Mucosa of descending colon (tissue), 3 donors: ENCODE data around the gene PCDHGB6. TPM values are rescaled to one million over a fixed set of nuclear protein-coding genes. Genes with fewer than 3 reads are reported as not detected.

Experiments used
- ATAC-seq: fragments of 200-7000 bp; cut with Tn5 transposase; one replicate; pipeline ENCODE4 v1.9.1; 2020; ENCODE audit warnings: mild to moderate bottlenecking, moderate library complexity
- DNase-seq, 3 donors: peaks; one replicate each; pipeline ENCODE4 v3.0.0-alpha.2; 2020
- H3K36me3 ChIP-seq: fragments of 200-600 bp; one replicate; pipeline ENCODE4 v1.8.0; 2021; ENCODE audit warnings: low read depth, mild to moderate bottlenecking
- H3K4me1 ChIP-seq: fragments of 200-600 bp; one replicate; pipeline ENCODE4 v1.8.0; 2021; ENCODE audit warnings: low read depth, mild to moderate bottlenecking
- H3K4me3 ChIP-seq: fragments of 200-600 bp; one replicate; pipeline ENCODE4 v1.8.0; 2021; ENCODE audit warnings: mild to moderate bottlenecking
- H3K9me3 ChIP-seq: fragments of 200-600 bp; one replicate; pipeline ENCODE4 v1.8.0; 2021; ENCODE audit warnings: mild to moderate bottlenecking
- CTCF ChIP-seq: fragments of 200-600 bp; IDR thresholded peaks from one replicate; pipeline ENCODE4 v1.8.0; 2022; ENCODE audit warnings: antibody characterized with exemption, mild to moderate bottlenecking
- intact Hi-C, 2 donors: fragments of 100-400 bp; cut with DNase I in 1 of 2; cut with micrococcal nuclease in 1 of 2; formaldehyde crosslinking; loops; one replicate each; pipeline versions ENCODE4 v1.11.0 to v1.11.1; 2022; cut with DNase I, micrococcal nuclease
- total RNA-seq, 3 donors: library from RNA; stranded (reverse); fragmentation: NEBNext Ultra II Directional in 2 of 3; extraction: Animal tissue kit (Norgen Biotek cat#: 25700) in 2 of 3; gene quantifications; one replicate each; pipeline versions ENCODE4 v1.2.1 to v1.2.4, GENCODE V29; 2021 to 2023
- donor health status: DM: no; HTN: no; CAD: no; lungs with moderate emphysema.
- donor health status: DM: no; HTN: no; CAD: no.
- donor health status: DM: no; HTN: yes; CAD: no.

Gene PCDHGB6
- total RNA-seq, 3 donors from 2014 or later = 2.3 to 8.5 (median 2.8) TPM

- no peak for ATAC-seq
- Histone ChIP-seq H3K4me1 (no peaks in the 10 kb centered on the region), H3K4me3 (no peak overlapping the region), H3K36me3 (no peaks in the 10 kb centered on the region), H3K9me3 (peaks cover 72% of the 10 kb centered on the region)
- TF ChIP-seq CTCF = no peak
- DNase-seq = no peak
- intact Hi-C loops = no loop called here
Observed at GRCh38 chr5:141366016-141366896, 41.6 kb upstream of the PCDHGB6 start.

GRCh38 chr5:141369994-141370848 lies 37.6 kb upstream of the PCDHGB6 start, which contains the start of gene PCDHGB3:
Gene PCDHGB3, plus strand, starts transcription at chr5:141370242. Its CDS starts 153 bp downstream, at chr5:141370395.
- H3K4me1 ChIP-seq = no peaks in the 10 kb centered on the region
- intact Hi-C loops = no loop called here
- no peaks in the 10 kb centered on the region for H3K36me3 ChIP-seq
- peaks cover 85% of the 10 kb centered on the region for H3K9me3 ChIP-seq
- no peak for TF ChIP-seq CTCF
- DNase-seq (peak in 2 of 3 donors; percentile 29 to 46), ATAC-seq (peak; percentile 75)
- no peak within 1 kb of the TSS for H3K4me3 ChIP-seq

DNA sequence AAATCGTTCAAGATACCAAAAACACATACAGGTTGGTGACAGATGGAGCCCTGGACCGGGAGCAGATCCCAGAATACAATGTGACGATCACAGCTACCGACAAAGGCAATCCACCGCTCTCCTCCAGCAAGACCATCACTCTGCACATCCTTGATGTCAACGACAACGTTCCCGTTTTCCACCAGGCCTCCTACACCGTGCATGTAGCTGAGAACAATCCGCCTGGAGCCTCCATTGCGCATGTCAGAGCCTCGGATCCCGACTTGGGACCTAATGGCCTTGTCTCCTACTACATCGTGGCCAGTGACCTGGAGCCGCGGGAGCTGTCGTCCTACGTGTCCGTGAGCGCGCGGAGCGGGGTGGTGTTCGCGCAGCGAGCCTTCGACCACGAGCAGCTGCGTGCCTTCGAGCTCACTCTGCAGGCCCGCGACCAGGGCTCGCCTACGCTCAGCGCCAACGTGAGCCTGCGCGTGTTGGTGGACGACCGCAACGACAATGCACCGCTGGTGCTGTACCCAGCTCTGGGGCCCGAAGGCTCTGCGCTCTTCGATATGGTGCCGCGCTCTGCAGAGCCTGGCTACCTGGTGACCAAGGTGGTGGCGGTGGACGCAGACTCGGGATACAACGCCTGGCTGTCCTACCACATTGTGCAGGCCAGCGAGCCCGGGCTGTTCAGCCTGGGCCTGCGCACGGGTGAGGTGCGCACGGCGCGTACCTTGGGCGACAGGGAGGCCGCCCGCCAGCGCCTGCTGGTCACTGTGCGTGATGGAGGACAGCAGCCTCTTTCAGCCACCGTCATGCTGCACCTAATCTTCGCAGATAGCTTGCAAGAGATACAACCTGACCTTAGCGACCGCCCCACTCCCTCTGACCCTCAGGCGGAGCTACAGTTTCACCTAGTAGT lies 36.0 kb upstream of the PCDHGB6 start:
- Histone ChIP-seq H3K9me3 (peaks cover 83% of the 10 kb centered on the region), H3K4me1 (no peaks in the 10 kb centered on the region), H3K4me3 (no peak overlapping the region), H3K36me3 (no peaks in the 10 kb centered on the region)
- intact Hi-C loops = no loop called here
- DNase-seq (no peak), ATAC-seq (no peak)
- no peak for TF ChIP-seq CTCF

DNA sequence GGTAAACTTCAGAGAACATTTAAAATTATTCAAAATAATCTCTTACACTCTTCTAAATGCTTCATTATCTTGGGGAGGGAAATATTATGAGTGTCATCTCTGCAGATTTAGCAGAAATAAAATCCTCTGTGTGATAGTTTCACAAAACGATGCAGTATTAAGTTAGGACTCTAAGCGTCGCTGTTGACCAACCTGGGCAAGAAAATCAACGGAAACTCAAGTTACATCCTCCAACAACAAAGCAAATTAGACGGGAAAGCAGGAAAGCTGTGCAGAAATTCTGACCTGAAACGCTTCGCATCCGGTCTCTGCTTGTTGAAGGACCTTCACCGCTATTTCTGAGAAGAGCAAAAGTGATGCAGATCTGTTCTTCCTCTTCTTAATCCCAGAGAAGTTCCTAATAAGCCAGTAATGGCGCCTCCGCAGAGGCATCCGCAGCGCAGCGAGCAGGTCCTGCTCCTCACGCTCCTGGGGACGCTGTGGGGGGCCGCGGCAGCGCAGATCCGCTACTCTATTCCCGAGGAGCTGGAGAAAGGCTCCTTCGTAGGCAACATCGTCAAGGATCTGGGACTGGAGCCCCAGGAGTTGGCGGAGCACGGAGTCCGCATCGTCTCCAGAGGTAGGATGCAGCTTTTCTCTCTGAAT lies 34.0 kb upstream of the PCDHGB6 start, which contains the start of gene PCDHGA6:
TSS of gene PCDHGA6 (plus strand) at position 219 of the 645 bp plus-strand sequence. CDS start at position 412, 193 bp downstream.
- intact Hi-C loops = no loop called here
- ATAC-seq (no peak), DNase-seq (no peak)
- Histone ChIP-seq H3K9me3 (peaks cover 88% of the 10 kb centered on the region), H3K36me3 (no peaks in the 10 kb centered on the region), H3K4me1 (no peaks in the 10 kb centered on the region), H3K4me3 (no peak within 1 kb of the TSS)
- TF ChIP-seq CTCF = no peak
